Measurements from ENCODE around the gene FRMD4A.

The FRMD4A gene

GRCh38 chr10:14084875-14085274 is 245.8 kb downstream of the FRMD4A start:
- no peaks in the 10 kb centered on the region for H3K9me3 Mint-ChIP-seq
- H3K4me3 Mint-ChIP-seq = no peak overlapping the region
- H3K4me1 Mint-ChIP-seq = peaks cover 31% of the 10 kb centered on the region
- H3K36me3 Mint-ChIP-seq (ENCODE audit: low read depth) = peaks cover 5% of the 10 kb centered on the region
- no peak overlapping the region for H3K27ac Mint-ChIP-seq
- no peak for TF ChIP-seq CTCF (IDR thresholded peaks at IDR 0.05; ENCODE audit: unreplicated experiment in 3 of 3)
- H3K27me3 Mint-ChIP-seq (ENCODE audit: low read depth) = peaks cover 4% of the 10 kb centered on the region

GRCh38 chr10:14080795-14081194 is 249.9 kb downstream of the FRMD4A start:
- H3K27me3 Mint-ChIP-seq (ENCODE audit: low read depth) = peaks cover 4% of the 10 kb centered on the region
- peaks cover 5% of the 10 kb centered on the region for H3K36me3 Mint-ChIP-seq (ENCODE audit: low read depth)

GRCh38 chr10:14077430-14077829 is 253.3 kb downstream of the FRMD4A start:
- H3K4me1 Mint-ChIP-seq = peaks cover 45% of the 10 kb centered on the region
- peaks cover 10% of the 10 kb centered on the region for H3K9me3 Mint-ChIP-seq
- TF ChIP-seq CTCF (IDR thresholded peaks at IDR 0.05; ENCODE audit: unreplicated experiment in 3 of 3) = no peak
- peak overlapping the region in 1 of 3 experiments; percentile 14 for H3K27ac Mint-ChIP-seq
- no peaks in the 10 kb centered on the region for H3K27me3 Mint-ChIP-seq (ENCODE audit: low read depth)
- H3K4me3 Mint-ChIP-seq = no peak overlapping the region
- H3K36me3 Mint-ChIP-seq (ENCODE audit: low read depth) = peaks cover 5% of the 10 kb centered on the region

More at GRCh38 chr10:14080795-14081194, 249.9 kb downstream of the FRMD4A start:
- peaks cover 15% of the 10 kb centered on the region for H3K4me1 Mint-ChIP-seq
- no peak overlapping the region for H3K27ac Mint-ChIP-seq
- H3K9me3 Mint-ChIP-seq = peaks cover 10% of the 10 kb centered on the region
- no peak overlapping the region for H3K4me3 Mint-ChIP-seq
- no peak for TF ChIP-seq CTCF (IDR thresholded peaks at IDR 0.05; ENCODE audit: unreplicated experiment in 3 of 3)

DNA sequence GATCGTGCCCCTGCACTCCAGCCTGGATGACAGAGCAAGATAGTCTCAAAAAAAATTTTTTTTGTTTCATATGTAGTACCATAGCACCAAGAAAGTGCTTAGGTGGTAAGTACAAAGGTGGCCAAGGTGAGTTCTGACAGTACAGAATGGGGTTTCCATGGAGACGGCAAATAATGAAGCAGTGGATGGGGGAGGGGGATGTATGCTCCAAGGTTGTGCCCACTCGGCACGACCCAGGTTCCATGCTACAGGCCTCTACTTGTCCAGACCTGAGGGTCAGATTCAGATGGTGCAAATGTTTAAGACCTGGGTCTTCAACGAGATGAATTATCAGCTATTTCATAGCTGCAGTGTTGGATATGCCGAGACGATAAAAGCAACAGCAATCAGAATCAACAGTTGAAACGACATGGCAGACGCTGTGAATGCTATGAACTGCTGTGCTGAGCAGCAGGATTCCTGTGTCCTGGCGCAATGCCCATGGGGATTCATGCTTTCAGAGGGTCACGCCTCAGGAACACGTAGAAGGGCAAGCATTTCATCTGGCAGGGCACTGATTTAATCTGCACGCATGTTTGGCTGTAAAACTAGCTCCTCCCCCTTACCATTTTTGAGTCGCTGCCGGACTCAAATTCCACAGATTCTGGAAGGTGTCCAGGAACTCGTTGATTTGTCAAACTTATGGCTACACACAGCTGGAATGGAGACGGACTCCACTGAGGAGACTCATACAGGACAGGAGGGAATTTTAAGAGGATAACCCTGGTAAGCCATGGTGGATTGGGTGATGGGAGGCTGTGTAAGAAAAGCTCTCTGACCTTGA is 256.5 kb downstream of the FRMD4A start:
- Mint-ChIP-seq H3K27ac (peak overlapping the region; percentile 65 to 79 (median 79)), H3K36me3 (ENCODE audit: low read depth) (no peaks in the 10 kb centered on the region), H3K9me3 (peaks cover 9% of the 10 kb centered on the region), H3K27me3 (ENCODE audit: low read depth) (peaks cover 5% of the 10 kb centered on the region), H3K4me3 (peak overlapping the region; percentile 17 to 74 (median 63)), H3K4me1 (peaks cover 43% of the 10 kb centered on the region)
- no peak for TF ChIP-seq CTCF (IDR thresholded peaks at IDR 0.05; ENCODE audit: unreplicated experiment in 3 of 3)

DNA sequence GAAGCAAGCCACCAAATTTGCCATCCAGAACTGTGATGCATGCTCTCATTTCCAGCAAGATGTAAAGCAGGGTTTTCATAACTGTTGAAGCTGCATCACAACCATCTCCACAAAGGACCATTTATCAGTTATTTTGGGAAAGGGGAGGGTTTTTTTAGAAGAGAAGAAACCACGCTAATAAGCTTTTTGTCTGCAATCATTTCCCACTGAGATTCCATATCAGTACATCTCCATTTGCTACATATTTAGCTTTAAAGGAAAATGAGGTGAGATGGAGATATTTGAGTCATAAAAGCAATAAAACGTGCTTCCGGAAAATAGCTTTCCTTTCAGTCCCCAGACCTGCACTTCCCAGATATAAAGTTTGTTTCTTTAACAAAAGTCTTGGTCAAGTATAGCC is 258.2 kb downstream of the FRMD4A start:
- Mint-ChIP-seq H3K4me3 (no peak overlapping the region), H3K9me3 (peaks cover 9% of the 10 kb centered on the region), H3K4me1 (peaks cover 43% of the 10 kb centered on the region), H3K27me3 (ENCODE audit: low read depth) (peaks cover 5% of the 10 kb centered on the region), H3K36me3 (ENCODE audit: low read depth) (no peaks in the 10 kb centered on the region), H3K27ac (peak overlapping the region; percentile 36 to 69 (median 53))
- no peak for TF ChIP-seq CTCF (IDR thresholded peaks at IDR 0.05; ENCODE audit: unreplicated experiment in 3 of 3)

GRCh38 chr10:14071956-14072355 is 258.8 kb downstream of the FRMD4A start:
- TF ChIP-seq CTCF (IDR thresholded peaks at IDR 0.05; ENCODE audit: unreplicated experiment in 3 of 3) = no peak

More at GRCh38 chr10:14071956-14072355, 258.8 kb downstream of the FRMD4A start:
- Mint-ChIP-seq H3K4me1 (peaks cover 43% of the 10 kb centered on the region), H3K27me3 (ENCODE audit: low read depth) (peaks cover 11% of the 10 kb centered on the region), H3K4me3 (no peak overlapping the region), H3K27ac (no peak overlapping the region), H3K9me3 (peaks cover 8% of the 10 kb centered on the region), H3K36me3 (ENCODE audit: low read depth) (no peaks in the 10 kb centered on the region)

All from nephron (organoid).